ENCODE results near the gene PTPRQ.
"Not testable (repeated sequence)": the region's sequence is repeated elsewhere in the genome, so short reads cannot be mapped to it uniquely, and the experiment has no call there.

The PTPRQ gene

GRCh38 chr12:80470403-80470802 lies 26.4 kb downstream of the PTPRQ start:
- DNase-seq = no peak

- DNase-seq = no peak
Observed at GRCh38 chr12:80472236-80472635, 28.2 kb downstream of the PTPRQ start.

- DNase-seq = peak; percentile 41
Observed at GRCh38 chr12:80472911-80473500, 29.0 kb downstream of the PTPRQ start.

GRCh38 chr12:80477521-80478145 lies 33.6 kb downstream of the PTPRQ start:
- DNase-seq = not testable (repeated sequence)

- DNase-seq = no peak
Observed at GRCh38 chr12:80484746-80485145, 40.7 kb downstream of the PTPRQ start.

GRCh38 chr12:80485222-80485987 lies 41.4 kb downstream of the PTPRQ start:
- no peak for DNase-seq

DNA sequence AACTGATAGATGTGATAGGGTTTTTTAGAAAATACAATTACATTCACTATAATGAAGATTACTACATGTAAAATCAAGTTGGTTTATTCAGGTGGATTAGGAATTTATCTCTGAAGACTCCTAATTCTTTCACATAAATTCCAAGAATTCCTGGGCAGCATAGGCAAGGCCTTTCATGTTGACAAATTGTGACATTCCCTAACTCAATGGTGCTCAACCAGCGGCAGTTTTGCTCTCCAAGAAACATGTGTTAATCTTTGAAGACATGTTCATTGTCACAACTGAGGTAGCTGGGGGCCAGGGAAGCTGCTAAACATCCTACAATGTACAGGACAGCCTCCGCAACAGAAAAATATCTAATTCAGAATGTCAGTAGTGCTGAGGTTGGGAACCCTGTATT lies 46.3 kb downstream of the PTPRQ start:
- no peak for DNase-seq

DNA sequence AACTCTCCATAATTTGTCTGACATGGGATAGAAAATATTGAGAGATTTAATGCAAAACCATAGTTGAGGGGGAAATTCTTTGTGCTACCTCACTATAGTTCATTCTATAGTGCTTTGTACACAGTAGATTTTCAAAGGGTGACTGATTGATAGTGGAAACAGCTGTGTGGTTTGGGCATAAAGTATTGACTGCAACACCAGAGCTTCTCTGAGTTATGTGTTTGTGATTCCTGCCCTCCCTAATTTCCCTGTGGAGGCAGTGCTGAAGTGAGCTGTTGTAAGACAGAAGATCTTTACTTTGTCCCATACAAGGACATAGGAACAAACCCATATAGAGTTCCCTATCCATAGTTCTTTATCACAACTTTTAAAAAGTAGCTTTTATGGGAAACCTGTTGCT lies 47.1 kb downstream of the PTPRQ start:
- DNase-seq = no peak

- no peak for DNase-seq
Observed at GRCh38 chr12:80493466-80493865, 49.4 kb downstream of the PTPRQ start.

GRCh38 chr12:80494836-80495235 lies 50.8 kb downstream of the PTPRQ start:
- DNase-seq = no peak

DNA sequence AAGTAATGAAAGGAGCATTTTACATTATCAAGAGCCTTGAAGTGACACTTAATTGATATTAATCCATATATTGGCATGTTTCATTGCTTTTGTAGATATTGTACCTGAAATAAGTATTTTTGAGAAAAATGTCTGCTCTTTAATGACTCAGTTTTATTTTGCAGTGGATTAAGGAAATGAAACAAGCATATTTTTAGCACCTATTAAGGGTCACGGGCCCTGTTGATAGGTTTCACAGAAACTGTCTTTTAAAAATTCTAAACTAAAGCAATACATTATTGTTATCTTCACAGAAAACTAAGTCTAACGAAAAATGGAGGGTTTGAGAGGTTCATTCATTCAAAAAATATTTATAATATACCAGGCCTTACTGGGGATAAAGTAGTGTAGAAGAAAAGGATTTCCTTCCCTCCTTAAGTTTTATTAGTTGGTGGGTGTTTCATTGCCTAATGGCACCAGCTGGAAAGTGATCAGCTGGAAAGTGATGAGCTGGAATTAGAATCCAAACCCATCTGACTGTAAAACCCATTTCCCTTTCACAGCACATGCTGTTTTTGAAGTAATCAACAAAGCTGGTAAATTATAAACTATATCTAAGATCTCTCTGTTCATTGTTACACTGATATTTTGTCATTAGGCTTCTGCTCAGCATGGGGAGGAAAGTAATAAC lies 54.2 kb downstream of the PTPRQ start:
- DNase-seq = no peak

DNA sequence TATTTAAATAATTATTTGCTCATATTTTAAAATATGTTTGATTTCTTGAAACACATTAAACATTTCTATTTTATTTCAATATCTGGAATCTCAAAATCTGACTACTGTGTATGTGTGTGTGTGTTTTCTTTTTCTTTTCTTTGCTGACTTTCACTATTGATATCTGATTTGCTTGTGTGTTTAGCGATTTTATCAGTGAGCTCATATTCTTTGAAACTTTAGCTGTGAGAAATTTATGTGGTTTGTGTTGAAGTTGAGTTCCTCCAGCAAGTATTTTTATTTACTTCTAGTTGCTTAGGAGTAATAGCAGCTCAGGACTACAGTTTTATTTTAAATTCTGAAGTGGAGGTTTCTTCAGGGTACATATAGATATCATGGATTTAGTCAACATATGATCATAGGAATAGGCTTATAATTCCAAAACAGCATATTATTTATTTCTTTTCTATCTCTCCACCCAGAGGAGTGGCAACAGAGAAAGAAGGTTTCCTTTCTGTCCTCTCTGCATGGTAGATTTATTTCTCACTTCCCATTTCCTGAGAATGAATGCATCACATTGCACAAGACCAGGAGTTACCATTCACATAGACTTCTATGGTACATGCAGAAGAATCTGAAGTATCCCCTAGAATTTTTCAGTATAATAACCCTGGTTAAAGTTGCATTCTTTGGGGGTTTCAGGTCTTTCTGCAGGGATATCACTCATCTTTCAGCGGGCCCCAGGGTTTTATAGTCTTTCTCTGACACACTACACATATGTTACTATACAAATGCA lies 60.5 kb downstream of the PTPRQ start:
- DNase-seq = no peak

- DNase-seq = no peak
Observed at GRCh38 chr12:80509781-80510556, 65.9 kb downstream of the PTPRQ start.

- DNase-seq = no peak
Observed at GRCh38 chr12:80512781-80513180, 68.7 kb downstream of the PTPRQ start.

DNA sequence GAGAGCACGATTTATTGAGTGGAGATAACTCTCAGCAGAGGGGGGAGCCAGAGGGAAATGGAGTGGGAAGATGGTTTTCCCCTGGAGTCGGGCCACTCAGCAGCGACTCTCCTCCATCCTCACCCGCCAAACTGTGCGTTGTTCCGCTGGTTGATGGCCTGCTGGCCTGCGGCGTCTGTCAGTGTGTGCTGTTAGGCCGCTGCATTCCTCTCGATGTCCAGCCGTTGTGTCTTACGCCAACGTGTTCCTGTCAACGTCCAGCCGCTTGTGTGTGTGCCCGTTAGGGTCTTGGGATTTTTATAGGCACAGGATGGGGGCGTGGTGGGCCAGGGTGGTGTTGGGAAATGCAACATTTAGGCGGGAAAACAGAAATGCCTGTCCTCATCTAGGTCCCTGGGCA lies 69.2 kb downstream of the PTPRQ start:
- DNase-seq = no peak

- no peak for DNase-seq
Observed at GRCh38 chr12:80517655-80518054, 73.6 kb downstream of the PTPRQ start.

- no peak for DNase-seq
Observed at GRCh38 chr12:80531646-80532045, 87.6 kb downstream of the PTPRQ start.

DNA sequence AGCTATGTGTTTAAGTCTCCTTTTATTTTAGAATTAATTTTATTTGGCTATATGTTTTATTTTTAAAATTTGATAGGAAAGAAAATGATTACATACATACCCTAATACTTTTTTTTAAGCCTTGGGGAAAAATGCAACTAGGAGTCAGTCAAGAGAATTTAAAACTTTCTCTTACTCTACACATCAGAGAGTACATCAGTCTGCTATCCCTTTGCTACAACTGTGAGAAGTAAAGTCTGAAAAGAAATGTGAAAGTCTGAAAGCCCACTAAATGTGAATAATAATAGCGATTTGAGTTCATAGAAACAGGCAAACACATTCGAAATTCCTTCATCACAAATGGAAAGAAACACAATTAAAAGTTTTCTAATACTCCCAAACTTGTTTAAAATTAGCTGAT lies 95.0 kb downstream of the PTPRQ start:
- DNase-seq = no peak

DNA sequence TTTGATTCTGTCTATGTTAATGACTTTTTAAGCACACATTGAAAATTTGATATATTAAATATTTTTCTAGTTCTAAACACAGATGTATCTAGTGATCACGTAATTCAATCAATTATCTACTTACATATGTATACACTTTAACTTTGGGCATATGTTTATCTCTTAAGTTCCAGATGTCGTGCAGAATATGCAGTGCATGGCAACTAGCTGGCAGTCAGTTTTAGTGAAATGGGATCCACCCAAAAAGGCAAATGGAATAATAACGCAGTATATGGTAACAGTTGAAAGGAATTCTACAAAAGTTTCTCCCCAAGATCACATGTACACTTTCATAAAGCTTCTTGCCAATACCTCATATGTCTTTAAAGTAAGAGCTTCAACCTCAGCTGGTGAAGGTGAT lies 105.3 kb downstream of the PTPRQ start:
- DNase-seq = no peak

DNA sequence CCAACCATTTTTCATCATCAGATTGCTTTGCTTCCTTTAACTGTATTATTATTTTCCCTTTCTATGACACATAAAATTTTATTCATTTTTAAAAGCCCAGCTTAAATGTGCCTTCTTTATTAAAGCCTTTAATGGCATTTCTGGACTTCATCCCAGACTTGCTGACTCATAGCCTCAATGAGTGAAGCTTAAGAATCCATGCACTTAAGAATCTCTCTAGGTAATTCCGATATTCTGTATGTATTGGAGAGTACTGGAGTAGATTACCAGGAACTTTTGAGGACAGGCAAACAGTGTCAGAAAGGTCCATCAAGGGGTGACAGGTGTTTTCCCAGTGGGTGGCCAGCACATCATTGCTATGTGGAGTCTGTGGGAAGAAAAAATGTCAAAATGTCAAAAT lies 107.9 kb downstream of the PTPRQ start:
- DNase-seq = no peak

DNA sequence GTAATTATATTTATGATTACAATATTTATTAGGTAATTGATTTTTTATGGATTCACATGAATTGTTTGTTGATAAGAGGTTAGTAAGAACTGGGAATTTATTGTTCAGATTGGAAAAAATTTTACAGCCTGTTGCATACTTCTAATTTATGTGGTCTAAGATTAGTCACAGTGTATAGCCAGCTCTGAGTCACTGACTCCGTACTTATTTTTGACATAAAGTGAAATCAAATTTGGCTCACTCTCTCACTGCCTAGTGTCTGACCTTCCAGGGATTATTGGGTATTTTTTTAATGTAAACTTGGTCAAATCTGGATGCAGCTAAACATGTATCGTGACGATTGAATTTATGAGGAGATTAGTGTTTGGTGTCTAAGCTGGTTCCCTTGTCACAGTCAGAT lies 109.3 kb downstream of the PTPRQ start:
- no peak for DNase-seq

GRCh38 chr12:80556566-80556965 lies 112.5 kb downstream of the PTPRQ start:
- DNase-seq = no peak

Data from NCI-H1417 treated with DMSO at 0.1 percent for 48 hours (cell line).